Upper lobe of right lung (tissue), 1 donor: ENCODE measurements around the gene ZNF320. TPM values are rescaled to one million over a fixed set of nuclear protein-coding genes. Genes with fewer than 3 reads are reported as not detected.
"Not testable (repeated sequence)": the region's sequence is repeated elsewhere in the genome, so short reads cannot be mapped to it uniquely, and the experiment has no call there.

Source experiments
- ATAC-seq: fragments of 200-7000 bp; cut with Tn5 transposase; one replicate; pipeline ENCODE4 v1.9.1; 2020; ENCODE audit warnings: mild to moderate bottlenecking, moderate library complexity
- DNase-seq: peaks from one replicate; pipeline ENCODE4 v3.0.0-alpha.2; 2020
- H3K27ac ChIP-seq: fragments of 200-600 bp; one replicate; pipeline ENCODE4 v1.8.0; 2022
- H3K27me3 ChIP-seq: fragments of 200-600 bp; one replicate; pipeline ENCODE4 v1.8.0; 2022; ENCODE audit warnings: mild to moderate bottlenecking
- H3K36me3 ChIP-seq: fragments of 200-600 bp; one replicate; pipeline ENCODE4 v1.8.0; 2022
- H3K4me1 ChIP-seq: fragments of 200-600 bp; one replicate; pipeline ENCODE4 v1.8.0; 2022
- H3K4me3 ChIP-seq: fragments of 200-600 bp; one replicate; pipeline ENCODE4 v1.8.0; 2022; ENCODE audit warnings: mild to moderate bottlenecking
- H3K9me3 ChIP-seq: fragments of 200-600 bp; one replicate; pipeline ENCODE4 v1.8.0; 2022
- intact Hi-C: fragments of 100-400 bp; cut with DNase I; formaldehyde crosslinking; loops from one replicate; pipeline ENCODE4 v1.11.0; 2022
- total RNA-seq: library from RNA; stranded (reverse); fragmentation: NEBNext Ultra II Directional; extraction: Animal tissue kit (Norgen Biotek cat#: 25700); gene quantifications from one replicate; pipeline ENCODE4 v1.2.1, GENCODE V29; 2021
- TF ChIP-seq, protein P1 (sequence below): fragments of 200-600 bp; IDR thresholded peaks from one replicate; pipeline ENCODE4 v1.8.0; 2022; ENCODE audit warnings: antibody characterized with exemption
- donor health status: DM: no; HTN: yes; CAD: no; lungs with severe emphysema.

The ZNF320 gene
- total RNA-seq, 1 donor from 2014 or later = 19.0 TPM

DNA sequence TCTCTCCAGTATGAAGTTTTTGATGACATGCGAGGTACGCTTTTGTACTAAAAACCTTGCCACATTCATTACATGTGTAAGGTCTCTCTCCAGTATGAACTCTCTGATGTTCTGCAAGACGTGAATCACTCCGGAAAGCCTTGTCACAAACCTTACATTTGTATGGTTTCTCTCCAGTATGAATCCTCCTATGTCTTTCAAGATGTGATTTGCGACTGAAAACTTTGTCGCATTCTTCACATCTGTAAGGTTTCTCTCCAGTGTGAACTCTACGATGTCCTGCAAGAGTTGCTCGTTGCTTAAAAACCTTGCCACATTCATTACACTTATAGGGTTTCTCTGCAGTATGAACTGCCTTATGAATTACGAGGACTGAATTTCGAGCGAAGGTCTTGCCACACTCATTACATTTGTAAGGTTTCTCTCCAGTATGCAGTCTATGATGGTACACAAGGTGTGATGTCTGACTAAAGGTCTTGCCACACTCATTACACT, 16.5 kb downstream of the ZNF320 start:
- DNase-seq = no peak
- TF ChIP-seq, protein P1, sequence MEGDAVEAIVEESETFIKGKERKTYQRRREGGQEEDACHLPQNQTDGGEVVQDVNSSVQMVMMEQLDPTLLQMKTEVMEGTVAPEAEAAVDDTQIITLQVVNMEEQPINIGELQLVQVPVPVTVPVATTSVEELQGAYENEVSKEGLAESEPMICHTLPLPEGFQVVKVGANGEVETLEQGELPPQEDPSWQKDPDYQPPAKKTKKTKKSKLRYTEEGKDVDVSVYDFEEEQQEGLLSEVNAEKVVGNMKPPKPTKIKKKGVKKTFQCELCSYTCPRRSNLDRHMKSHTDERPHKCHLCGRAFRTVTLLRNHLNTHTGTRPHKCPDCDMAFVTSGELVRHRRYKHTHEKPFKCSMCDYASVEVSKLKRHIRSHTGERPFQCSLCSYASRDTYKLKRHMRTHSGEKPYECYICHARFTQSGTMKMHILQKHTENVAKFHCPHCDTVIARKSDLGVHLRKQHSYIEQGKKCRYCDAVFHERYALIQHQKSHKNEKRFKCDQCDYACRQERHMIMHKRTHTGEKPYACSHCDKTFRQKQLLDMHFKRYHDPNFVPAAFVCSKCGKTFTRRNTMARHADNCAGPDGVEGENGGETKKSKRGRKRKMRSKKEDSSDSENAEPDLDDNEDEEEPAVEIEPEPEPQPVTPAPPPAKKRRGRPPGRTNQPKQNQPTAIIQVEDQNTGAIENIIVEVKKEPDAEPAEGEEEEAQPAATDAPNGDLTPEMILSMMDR = no peak
- H3K4me1 ChIP-seq = no peaks in the 10 kb centered on the region
- peaks cover 30% of the 10 kb centered on the region for H3K9me3 ChIP-seq
- no peak overlapping the region for H3K27ac ChIP-seq
- no peak for ATAC-seq
- H3K27me3 ChIP-seq = no peaks in the 10 kb centered on the region
- no peak overlapping the region for H3K4me3 ChIP-seq
- intact Hi-C loops = no loop called here
- peaks cover 70% of the 10 kb centered on the region for H3K36me3 ChIP-seq

DNA sequence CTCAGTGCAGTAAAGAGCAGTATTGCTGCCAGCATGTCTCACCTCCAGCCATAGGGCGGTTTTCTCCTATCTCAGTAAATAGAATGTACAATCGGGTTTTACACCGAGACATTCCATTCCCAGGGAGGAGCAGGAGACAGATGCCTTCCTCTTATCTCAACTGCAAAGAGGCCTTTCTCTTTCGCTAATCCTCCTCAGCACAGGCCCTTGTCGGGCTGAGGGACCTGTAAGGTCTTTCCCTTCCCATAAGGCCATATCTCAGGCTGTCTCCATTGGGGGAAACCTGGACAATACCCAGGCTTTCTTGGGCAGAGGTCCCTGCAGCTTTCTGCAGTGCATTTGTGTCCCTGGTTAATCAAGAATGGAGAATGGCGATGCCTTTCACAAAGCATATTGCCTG, 24.4 kb downstream of the ZNF320 start:
- H3K9me3 ChIP-seq, H3K4me1 ChIP-seq, H3K27me3 ChIP-seq, intact Hi-C loops, ATAC-seq, H3K27ac ChIP-seq, DNase-seq, H3K4me3 ChIP-seq, H3K36me3 ChIP-seq: not testable (repeated sequence)

DNA sequence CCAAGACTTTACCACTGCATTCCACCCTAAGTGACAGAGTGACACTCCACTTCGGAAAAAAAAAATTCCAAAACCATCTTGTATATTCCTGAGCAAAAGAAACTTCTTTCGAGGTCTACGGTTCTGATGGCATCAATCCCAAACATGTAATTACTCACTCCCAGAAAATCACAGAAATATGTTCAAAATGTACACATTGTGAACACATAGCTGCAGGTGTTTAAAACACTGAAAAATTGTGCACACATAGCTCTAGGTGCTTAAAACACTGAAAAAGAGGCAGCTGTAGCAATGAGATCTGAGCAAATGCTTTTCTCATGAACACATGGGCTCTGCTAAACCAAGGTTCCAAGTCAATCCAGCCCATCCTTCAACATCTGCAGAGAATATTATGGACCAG, 26.0 kb downstream of the ZNF320 start:
- H3K4me1 ChIP-seq = no peaks in the 10 kb centered on the region
- no peaks in the 10 kb centered on the region for H3K9me3 ChIP-seq
- ATAC-seq = no peak
- intact Hi-C loops = no loop called here
- DNase-seq = no peak
- TF ChIP-seq, protein P1 = no peak
- no peaks in the 10 kb centered on the region for H3K27me3 ChIP-seq
- H3K27ac ChIP-seq = no peak overlapping the region
- no peak overlapping the region for H3K4me3 ChIP-seq
- no peaks in the 10 kb centered on the region for H3K36me3 ChIP-seq

DNA sequence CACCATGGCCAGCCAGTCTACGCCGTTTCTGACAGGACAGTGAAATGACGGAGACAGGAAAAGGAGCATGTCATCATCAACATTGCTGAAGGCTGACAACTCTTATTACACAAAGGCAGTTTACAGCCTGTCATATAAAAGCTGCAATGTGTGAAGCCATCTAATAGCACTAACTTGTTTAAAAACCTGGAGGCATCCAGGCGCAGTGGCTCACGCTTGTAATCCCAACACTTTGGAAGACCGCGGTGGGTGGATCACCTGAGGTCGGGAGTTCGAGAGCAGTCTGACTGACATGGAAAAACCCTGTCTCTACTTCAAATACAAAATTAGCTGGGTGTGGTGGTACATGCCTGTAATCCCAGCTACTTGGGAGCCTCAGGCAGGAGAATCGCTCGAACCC, 29.4 kb downstream of the ZNF320 start:
- H3K36me3 ChIP-seq, DNase-seq, ATAC-seq, H3K27me3 ChIP-seq, intact Hi-C loops, H3K4me1 ChIP-seq, H3K9me3 ChIP-seq, H3K27ac ChIP-seq, H3K4me3 ChIP-seq: not testable (repeated sequence)

DNA sequence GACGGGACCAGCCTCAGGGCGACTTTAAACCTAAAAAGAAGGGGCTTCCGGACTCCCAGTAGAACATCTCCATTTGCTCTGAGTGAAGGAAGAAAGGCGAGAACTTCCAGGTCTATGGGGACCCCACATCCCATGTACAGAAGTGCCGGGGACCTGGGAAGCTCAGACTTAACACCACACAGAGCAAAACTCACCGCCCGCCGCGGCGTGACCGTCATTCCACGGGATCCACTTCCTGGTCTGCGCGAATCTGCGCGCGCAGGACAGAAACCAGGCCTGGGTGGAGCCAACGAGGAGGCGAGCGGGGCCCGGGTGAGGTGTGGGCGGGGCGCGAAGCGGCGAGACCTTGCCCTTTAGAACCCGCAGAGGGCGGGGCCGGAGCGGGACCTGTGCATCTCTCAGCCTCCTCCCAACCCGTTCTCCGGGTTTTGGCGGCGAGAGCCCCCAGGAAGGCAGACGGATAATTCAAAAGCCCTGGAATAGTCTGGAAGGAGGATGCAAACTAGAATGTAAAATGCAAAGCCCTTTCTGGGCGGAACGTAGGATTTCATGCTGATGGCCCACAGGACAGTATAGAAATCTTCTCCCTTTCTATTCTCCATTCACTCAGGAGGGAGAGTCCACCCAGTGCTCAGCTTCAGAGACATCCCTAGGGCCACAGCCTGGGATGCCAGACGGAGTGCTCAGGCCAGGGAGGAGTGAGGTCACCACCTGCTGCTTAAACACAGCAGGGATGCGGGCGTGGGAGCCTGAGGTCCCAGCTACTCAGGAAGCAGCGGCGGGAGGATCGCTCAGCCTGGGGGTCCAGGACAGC, 39.9 kb downstream of the ZNF320 start, which contains the start of gene ZNF468:
TSS of gene ZNF468 (minus strand) at position 242 of the 814 bp plus-strand sequence. CDS start 3,347 bp downstream, outside the sequence.
- H3K9me3 ChIP-seq, intact Hi-C loops, H3K4me1 ChIP-seq, H3K27me3 ChIP-seq: not testable (repeated sequence)
- DNase-seq (peak; percentile 84), ATAC-seq (peak; percentile 100)
- Histone ChIP-seq H3K36me3 (peaks cover 15% of the 10 kb centered on the region), H3K27ac (peak within 1 kb of the TSS; percentile 66), H3K4me3 (peak within 1 kb of the TSS; percentile 68)
- TF ChIP-seq, protein P1 = peak; percentile 27

DNA sequence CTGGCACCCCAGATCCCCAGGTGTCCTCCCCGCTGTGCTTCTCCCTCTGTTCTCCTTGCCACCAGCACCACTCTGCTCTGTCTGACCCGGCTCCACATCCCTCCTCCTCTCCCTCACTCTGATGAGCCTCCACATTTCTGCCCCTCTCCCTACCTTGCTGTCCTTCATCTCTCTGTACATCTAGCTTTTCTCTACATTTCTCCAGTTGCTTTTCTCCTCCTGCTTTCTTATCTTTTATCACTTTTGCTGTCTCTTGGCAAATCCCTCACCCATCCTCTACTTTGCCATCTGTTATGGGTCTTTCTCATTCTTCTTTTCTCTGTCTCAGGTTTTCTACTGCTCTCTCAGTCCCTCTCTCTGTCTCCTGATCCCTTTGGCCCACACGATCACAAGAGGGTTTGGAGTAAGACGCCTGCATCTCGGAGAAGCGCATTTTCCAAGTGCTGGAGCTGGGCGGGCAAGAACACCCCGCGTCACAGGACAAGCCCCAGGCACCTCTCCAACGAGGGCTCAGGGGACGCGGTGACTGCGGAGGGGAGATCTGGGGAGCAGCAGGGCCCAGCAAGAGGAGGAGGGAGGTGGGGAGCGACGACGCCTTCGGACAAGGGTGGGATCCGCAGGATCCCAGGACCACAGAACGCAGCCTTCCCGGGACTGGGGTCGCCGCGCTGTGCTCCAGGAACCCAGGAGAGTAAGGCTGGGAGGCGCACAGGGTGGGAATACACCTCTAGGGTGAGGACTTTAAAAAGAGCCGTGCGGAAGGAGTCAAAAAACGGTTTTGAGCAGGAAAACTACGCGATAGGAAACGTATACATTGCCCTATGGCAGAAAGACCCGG, 40.7 kb downstream of the ZNF320 start:
- H3K27ac ChIP-seq = peak overlapping the region; percentile 66
- H3K27me3 ChIP-seq, H3K9me3 ChIP-seq, DNase-seq, intact Hi-C loops, H3K4me1 ChIP-seq: not testable (repeated sequence)
- peaks cover 22% of the 10 kb centered on the region for H3K36me3 ChIP-seq
- H3K4me3 ChIP-seq = peak overlapping the region; percentile 68
- ATAC-seq = peak; percentile 45

Other genes starting within 250 kb of the ZNF320 start
- 23.2 TPM for gene ZNF611, start 162.6 kb downstream of the ZNF320 start, total RNA-seq
- 13.1 TPM for gene ZNF600, start 110.8 kb downstream of the ZNF320 start, total RNA-seq
- 18.6 TPM for gene ZNF28, start 76.0 kb downstream of the ZNF320 start, total RNA-seq
- gene ZNF468, start 40.0 kb downstream of the ZNF320 start, total RNA-seq = 11.8 TPM
- 9.1 TPM for gene ZNF888, start 25.8 kb upstream of the ZNF320 start, total RNA-seq
- gene ZNF816, start 65.2 kb upstream of the ZNF320 start, total RNA-seq = 9.8 TPM
- gene ERVV-1, start 116.3 kb upstream of the ZNF320 start, total RNA-seq = not detected
- gene ERVV-2, start 147.1 kb upstream of the ZNF320 start, total RNA-seq = not detected
- gene ZNF160, start 205.8 kb upstream of the ZNF320 start, total RNA-seq = 35.3 TPM
- gene ZNF415, start 235.3 kb upstream of the ZNF320 start, total RNA-seq = 7.0 TPM